KMS-11 (cell line): ENCODE results near the gene AP2A2.

ENCODE experiments used
- H2AFZ ChIP-seq: fragments of 200-600 bp; sonication (generic); 2 replicates; pipeline ENCODE4 v1.6.1; 2016; ENCODE audit warnings: antibody characterized with exemption, mixed run types, low read depth
- H3K27ac ChIP-seq: fragments of 200-600 bp; sonication (generic); 2 replicates; pipeline ENCODE4 v1.6.1; 2016; ENCODE audit warnings: mild to moderate bottlenecking, mixed run types
- H3K27me3 ChIP-seq: fragments of 200-600 bp; sonication (generic); 2 replicates; pipeline ENCODE4 v1.6.1; 2017; ENCODE audit warnings: mild to moderate bottlenecking, low read depth, mixed run types, moderate library complexity; ENCODE audit not compliant: insufficient read depth
- H3K36me3 ChIP-seq: fragments of 200-600 bp; sonication (generic); 2 replicates; pipeline ENCODE4 v1.6.1; 2017; ENCODE audit warnings: mild to moderate bottlenecking, mixed run types; ENCODE audit not compliant: insufficient read depth
- H3K4me1 ChIP-seq: fragments of 200-600 bp; sonication (generic); 2 replicates; pipeline ENCODE4 v1.6.1; 2016; ENCODE audit warnings: mild to moderate bottlenecking, low read depth, mixed run types; ENCODE audit not compliant: poor library complexity, severe bottlenecking
- H3K4me2 ChIP-seq: fragments of 200-600 bp; sonication (generic); 2 replicates; pipeline ENCODE4 v1.7.0; 2016; ENCODE audit warnings: mild to moderate bottlenecking, mixed run types
- H3K4me3 ChIP-seq: fragments of 200-600 bp; sonication (generic); IDR thresholded peaks from 2 replicates; pipeline ENCODE4 v1.6.1; 2017; ENCODE audit warnings: low read depth, low read length, mixed read lengths; ENCODE audit not compliant: insufficient read depth
- H3K79me2 ChIP-seq: fragments of 200-600 bp; sonication (generic); 2 replicates; pipeline ENCODE4 v1.6.1; 2016; ENCODE audit warnings: low read depth, mixed run types; ENCODE audit not compliant: insufficient read depth
- H3K9ac ChIP-seq: fragments of 200-600 bp; sonication (generic); 2 replicates; pipeline ENCODE4 v1.6.1; 2016; ENCODE audit warnings: mild to moderate bottlenecking, mixed run types
- H4K20me1 ChIP-seq: fragments of 200-600 bp; sonication (generic); 2 replicates; pipeline ENCODE4 v1.6.1; 2016; ENCODE audit warnings: mild to moderate bottlenecking, mixed run types; ENCODE audit not compliant: insufficient read depth
- TF ChIP-seq, protein P1 (sequence below): fragments of 200-600 bp; sonication (generic); conservative IDR thresholded peaks from 2 replicates; pipeline ENCODE4 v1.6.1; 2017; ENCODE audit warnings: low read depth, mild to moderate bottlenecking, antibody characterized with exemption, low read length, moderate library complexity, mixed read lengths

Gene AP2A2

DNA sequence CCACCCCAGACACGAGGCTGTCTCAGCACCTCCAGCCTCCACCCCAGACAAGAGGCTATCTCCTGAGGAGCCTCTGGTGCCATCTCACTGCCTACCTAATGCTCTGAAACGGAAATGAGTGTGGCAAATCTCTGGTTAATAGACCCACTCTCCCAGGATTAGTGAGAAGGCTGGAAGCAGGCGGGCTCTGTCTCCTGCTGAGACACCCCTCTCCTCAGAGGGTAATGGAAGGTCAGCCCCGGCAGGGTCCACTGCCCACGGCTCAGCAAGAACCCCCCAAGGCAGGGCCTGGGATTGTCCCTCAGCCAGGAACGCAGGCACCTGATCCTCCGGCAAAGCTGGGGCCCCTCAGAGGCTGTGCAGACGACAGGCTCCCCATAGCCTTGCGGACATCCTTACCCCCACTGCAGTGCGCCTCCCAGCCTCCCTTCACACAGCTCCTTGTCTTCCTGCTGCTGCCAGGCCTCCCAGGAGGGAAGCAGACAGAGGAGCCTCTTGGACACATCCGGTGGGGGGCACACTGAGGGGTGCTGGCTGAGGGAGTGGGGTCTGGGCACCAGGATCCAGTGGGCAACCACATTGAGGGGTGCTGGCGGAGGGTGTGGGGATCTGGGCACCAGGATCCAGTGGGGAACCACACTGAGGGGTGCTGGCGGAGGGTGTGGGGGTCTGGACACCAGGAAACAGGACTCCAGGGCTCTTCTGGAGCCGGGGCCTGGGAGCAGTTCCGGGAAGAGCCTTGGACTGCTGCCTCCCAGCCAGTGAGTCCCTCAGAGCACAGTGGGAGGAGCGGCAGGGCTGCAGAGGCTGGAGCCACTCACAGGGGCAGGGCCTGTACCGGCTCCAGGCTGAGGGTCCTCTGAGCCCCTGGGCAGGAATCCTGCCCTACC, 28.2 kb upstream of the AP2A2 start:
- Histone ChIP-seq H2AFZ (no peak overlapping the region), H3K79me2 (no peaks in the 10 kb centered on the region), H3K4me3 (no peak overlapping the region), H3K36me3 (no peaks in the 10 kb centered on the region), H3K4me1 (no peaks in the 10 kb centered on the region), H3K27ac (no peak overlapping the region), H3K9ac (no peak overlapping the region), H4K20me1 (no peaks in the 10 kb centered on the region), H3K27me3 (no peaks in the 10 kb centered on the region), H3K4me2 (no peak overlapping the region)
- TF ChIP-seq, protein P1, sequence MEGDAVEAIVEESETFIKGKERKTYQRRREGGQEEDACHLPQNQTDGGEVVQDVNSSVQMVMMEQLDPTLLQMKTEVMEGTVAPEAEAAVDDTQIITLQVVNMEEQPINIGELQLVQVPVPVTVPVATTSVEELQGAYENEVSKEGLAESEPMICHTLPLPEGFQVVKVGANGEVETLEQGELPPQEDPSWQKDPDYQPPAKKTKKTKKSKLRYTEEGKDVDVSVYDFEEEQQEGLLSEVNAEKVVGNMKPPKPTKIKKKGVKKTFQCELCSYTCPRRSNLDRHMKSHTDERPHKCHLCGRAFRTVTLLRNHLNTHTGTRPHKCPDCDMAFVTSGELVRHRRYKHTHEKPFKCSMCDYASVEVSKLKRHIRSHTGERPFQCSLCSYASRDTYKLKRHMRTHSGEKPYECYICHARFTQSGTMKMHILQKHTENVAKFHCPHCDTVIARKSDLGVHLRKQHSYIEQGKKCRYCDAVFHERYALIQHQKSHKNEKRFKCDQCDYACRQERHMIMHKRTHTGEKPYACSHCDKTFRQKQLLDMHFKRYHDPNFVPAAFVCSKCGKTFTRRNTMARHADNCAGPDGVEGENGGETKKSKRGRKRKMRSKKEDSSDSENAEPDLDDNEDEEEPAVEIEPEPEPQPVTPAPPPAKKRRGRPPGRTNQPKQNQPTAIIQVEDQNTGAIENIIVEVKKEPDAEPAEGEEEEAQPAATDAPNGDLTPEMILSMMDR, result no peak; the same call in 1 of the 2 replicates

DNA sequence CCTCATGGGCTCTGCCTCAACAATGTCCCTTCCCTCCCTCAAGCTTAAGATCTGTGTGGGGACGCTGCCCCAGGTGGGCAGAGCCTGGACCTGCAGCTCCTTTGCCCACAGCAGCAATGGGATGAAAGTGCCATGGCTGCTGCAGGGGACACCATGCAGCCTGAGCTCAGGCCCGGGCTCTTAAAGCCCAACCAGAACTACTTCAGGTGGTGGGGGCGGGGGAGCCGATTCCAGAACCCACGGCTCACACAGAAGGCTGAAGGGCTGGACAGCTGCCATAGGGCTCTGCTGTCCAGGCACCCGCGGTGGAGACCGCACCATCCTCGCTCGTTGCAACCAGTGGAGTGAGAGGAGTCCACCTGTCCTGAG, 27.5 kb upstream of the AP2A2 start:
- H3K36me3 ChIP-seq, result no peaks in the 10 kb centered on the region
- no peak overlapping the region for H3K4me2 ChIP-seq
- H3K27me3 ChIP-seq, result no peaks in the 10 kb centered on the region
- H3K27ac ChIP-seq, result no peak overlapping the region
- no peak overlapping the region for H2AFZ ChIP-seq
- H3K9ac ChIP-seq, result no peak overlapping the region
- TF ChIP-seq, protein P1, result no peak; the same call in none of the 2 replicates
- no peaks in the 10 kb centered on the region for H3K4me1 ChIP-seq
- no peak overlapping the region for H3K4me3 ChIP-seq
- H3K79me2 ChIP-seq, result no peaks in the 10 kb centered on the region
- no peaks in the 10 kb centered on the region for H4K20me1 ChIP-seq

DNA sequence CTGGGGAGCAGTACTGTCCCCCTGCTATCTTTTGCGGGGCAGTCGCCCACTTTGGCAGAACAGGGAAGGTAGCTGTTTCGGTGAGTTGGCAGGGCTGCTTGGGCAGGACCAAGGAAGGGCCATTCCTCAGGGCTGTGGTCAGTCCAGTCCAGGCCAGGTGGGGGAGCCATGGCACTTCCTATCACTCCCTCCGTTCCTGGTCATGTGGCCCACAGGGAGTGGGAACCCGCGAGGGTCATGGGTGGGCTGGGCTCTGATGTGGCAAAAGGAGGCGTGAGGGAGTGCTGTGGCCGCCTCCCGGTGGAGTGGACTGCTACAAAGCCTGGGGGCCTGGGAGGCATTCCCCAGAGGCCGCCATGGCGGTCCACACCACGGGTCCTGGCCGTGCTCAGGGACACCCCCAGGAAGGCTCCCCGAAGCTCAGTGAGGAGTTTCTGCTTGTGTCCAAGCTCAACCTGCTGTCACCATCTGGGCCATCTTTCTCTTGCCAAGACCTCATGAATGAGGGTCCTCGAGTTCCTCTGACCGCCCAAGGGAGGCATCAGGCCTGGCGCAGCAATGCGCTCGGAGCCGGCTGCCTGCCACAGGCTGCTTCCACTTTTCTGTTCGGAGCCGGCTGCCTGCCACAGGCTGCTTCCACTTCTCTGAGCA, 27.0 kb upstream of the AP2A2 start:
- Histone ChIP-seq H4K20me1 (no peaks in the 10 kb centered on the region), H3K4me2 (no peak overlapping the region), H3K36me3 (no peaks in the 10 kb centered on the region), H2AFZ (no peak overlapping the region), H3K79me2 (no peaks in the 10 kb centered on the region), H3K27ac (no peak overlapping the region), H3K27me3 (no peaks in the 10 kb centered on the region), H3K4me1 (no peaks in the 10 kb centered on the region), H3K4me3 (no peak overlapping the region), H3K9ac (no peak overlapping the region)
- TF ChIP-seq, protein P1, result no peak

DNA sequence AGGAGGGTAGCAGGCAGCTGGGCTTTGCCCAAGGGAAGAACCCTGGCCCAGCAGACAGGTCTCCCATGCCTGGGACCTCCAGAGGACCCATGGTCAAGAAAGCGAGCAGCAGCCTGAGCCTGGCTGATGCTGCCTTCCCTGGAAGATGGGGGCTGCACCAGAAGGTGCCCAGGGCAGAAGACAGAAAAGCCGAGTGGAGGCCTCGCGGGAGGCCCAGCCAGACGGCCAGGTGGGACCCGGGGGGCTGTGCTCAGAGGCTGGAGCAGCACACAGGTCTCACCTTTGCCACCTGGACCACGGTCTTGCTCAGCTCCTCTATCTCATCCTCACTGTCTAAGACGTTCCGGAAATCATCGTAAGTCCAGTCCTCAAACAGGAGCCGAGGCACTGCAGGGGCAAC, 25.9 kb upstream of the AP2A2 start:
- Histone ChIP-seq H4K20me1 (no peaks in the 10 kb centered on the region), H3K79me2 (no peaks in the 10 kb centered on the region), H3K36me3 (no peaks in the 10 kb centered on the region; the same call in 1 of the 2 replicates), H3K9ac (no peak overlapping the region), H3K4me3 (no peak overlapping the region), H3K4me1 (no peaks in the 10 kb centered on the region), H2AFZ (no peak overlapping the region), H3K4me2 (no peak overlapping the region), H3K27ac (no peak overlapping the region), H3K27me3 (no peaks in the 10 kb centered on the region)
- TF ChIP-seq, protein P1, result no peak
